ENCODE measurements around the gene GFY.
"Not testable (repeated sequence)": the region's sequence is repeated elsewhere in the genome, so short reads cannot be mapped to it uniquely, and the experiment has no call there.

Gene GFY

GRCh38 chr19:49439836-49440235 is 14.6 kb downstream of the GFY start:
- intact Hi-C loops (cut with DNase I) = loop anchor here (5.0 to 10.0 kb wide), 2 partner anchors 48 to 215 kb away; no protein-coding TSS in a partner anchor
- no peak for DNase-seq

DNA sequence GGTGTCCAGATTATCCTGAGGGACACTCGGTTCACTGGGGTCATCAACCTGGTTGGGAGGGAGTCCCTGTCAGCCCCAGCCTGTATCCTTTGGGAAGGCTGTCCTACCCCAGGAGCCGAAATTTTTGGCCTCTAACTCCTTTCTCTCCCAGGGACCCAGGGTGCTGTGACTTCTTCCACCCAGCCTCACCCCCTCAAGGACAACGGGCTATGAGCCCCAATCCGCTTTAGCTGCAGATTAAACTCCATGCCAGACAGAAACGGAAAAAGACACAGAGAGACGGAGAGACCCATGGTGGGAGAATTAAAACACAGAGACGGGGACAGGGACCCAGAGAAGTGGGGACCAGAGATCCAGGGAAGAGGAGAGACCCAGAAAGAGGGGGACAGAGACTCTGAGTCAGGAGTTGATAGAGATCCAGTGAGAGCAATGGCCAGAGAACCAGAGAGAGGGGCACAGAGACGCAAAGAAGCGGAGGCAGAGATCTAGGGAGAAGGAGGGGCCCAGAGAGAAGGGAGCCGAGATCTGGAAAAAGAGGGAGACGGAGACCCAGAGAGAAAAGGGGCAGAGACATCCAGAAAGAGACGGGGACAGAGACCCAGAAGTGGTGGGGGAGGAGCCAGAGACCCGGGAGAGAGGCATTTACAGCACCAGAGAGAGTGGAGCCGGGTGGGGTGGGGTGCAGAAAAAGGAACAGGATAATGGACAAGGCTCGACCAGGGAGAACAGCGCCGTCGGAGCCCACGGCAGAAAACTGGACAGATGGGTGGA is 15.4 kb downstream of the GFY start:
- no peak for DNase-seq
- intact Hi-C loops (cut with DNase I) = loop anchor here (5.0 to 10.0 kb wide), 2 partner anchors 48 to 216 kb away; no protein-coding TSS in a partner anchor

GRCh38 chr19:49441210-49441959 is 16.2 kb downstream of the GFY start, which contains the start of gene SLC17A7:
Gene SLC17A7 (minus strand): TSS chr19:49441527. CDS start chr19:49441379, 148 bp downstream.
- intact Hi-C loops (cut with DNase I) = loop anchor here (5.0 to 10.0 kb wide), 2 partner anchors 49 to 217 kb away; no protein-coding TSS in a partner anchor
- no peak for DNase-seq

DNA sequence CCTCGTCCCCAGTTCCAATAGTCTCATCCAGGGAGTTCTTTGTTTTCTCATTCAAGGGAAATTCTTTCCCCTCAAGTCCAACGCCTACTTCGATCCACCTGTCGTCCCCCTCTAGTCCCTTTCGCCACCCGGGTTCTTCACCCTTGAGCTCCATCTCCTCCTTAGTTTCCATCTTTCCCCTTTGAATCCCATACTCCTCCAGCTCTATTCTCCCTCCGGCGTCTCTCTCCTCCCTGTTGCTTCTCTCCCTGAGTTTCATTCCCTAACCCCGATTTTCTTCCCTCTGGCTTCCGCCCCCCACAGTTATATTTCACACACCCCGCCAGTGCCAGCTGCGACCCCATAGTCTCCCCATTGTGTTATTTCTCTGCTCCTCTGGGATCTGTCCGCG is 16.8 kb downstream of the GFY start:
- DNase-seq = no peak
- intact Hi-C loops (cut with DNase I) = loop anchor here (5.0 to 10.0 kb wide), 2 partner anchors 50 to 217 kb away; no protein-coding TSS in a partner anchor

DNA sequence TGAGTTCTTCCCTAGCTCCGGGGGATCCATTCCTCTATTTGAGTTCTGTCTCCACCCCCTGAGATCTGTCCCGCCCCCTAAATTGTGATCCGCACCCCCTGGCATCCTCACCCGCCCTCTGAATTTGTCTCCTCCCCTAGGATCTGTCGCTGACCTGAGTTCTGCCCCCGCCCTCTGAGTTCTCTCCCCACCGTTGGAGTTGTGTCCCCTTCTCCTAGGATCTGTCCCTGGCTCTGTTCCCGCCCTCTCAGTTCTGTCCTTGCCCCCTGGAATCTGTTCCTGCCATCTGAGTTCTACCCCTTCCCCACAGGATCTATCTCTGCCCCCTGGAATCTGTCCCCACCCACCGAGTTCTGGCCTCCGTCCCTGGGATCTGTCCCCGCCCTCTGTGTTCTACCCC is 17.2 kb downstream of the GFY start:
- intact Hi-C loops (cut with DNase I) = loop anchor here (5.0 to 10.0 kb wide), 2 partner anchors 50 to 218 kb away; no protein-coding TSS in a partner anchor
- DNase-seq = no peak

DNA sequence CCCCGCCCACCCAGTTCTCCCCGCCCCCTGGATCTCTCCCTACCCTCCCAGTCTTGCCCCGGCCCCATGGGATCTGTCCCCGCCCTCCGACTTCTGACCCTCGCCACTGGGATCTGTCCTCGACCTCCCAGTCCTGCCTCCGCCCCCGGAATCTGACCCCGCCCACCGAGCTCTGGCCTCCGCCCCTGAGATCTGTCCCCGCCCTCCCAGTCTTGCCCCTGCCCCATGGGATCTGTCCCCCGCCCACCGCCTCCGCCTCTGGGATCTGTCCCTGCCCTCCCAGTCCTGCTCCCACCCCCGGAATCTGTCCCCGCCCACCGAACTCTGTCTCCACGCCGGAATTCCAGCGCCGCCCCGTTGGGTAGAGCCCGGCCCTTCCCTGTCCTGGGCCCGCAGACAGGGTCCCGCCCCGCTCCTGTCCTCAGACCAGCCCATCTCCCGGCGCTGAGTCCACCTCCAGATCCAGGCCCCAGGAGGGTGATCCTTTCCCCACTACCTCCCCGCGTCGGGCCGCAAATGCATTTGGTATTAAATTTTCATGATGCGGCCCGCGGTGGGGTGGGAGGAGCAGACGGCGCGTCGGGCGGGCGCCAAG is 17.7 kb downstream of the GFY start:
- peak in 38 of 42 donors; percentile 8 to 70 (median 32) for DNase-seq
- intact Hi-C loops (cut with DNase I) = loop anchor here (5.0 to 10.0 kb wide), 2 partner anchors 51 to 218 kb away; no protein-coding TSS in a partner anchor

DNA sequence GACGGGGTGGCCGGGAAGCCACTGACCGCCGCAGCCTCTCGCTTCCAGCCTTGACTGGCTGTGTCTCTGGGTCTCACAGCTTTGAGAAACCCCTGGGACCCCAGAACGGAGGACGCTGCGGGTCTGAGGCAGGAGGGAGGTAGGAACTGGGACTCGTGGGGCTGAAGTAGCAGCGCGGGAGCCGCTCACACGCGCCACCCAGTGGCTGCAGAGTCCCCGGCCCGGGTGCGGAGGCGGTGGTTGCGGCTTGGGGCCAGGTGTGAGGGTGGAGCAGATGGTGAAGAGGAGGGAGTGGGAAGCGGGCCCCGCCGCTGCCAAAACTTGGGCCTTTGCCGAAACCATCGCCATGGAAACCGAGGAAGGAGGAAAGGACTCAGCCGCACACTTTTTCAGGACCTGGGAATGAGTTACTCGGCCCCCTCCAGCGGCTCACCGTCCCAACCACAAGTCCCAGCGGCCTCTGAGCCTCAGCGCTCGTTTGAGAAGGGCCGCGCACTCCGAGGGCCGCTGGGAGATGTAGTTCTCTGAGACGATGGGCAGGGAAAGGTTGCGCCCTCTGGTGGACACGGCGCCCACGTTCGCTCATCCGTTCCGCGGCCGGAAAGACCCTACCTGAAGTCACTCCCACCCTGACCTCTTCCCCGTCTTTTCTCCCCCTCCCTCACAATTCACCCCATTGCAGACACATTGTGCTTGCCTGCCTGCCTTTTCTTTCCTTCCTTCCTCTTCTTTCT is 18.3 kb downstream of the GFY start:
- DNase-seq = peak; percentile 90 to 98 (median 95)
- intact Hi-C loops (cut with DNase I) = loop anchor here (5.0 to 10.0 kb wide), 2 partner anchors 51 to 219 kb away; no protein-coding TSS in a partner anchor

- not testable (repeated sequence) for DNase-seq
- intact Hi-C loops (cut with DNase I) = loop anchor here (5.0 to 10.0 kb wide), 2 partner anchors 52 to 219 kb away; no protein-coding TSS in a partner anchor
Observed at GRCh38 chr19:49444100-49444700, 19.0 kb downstream of the GFY start.

DNA sequence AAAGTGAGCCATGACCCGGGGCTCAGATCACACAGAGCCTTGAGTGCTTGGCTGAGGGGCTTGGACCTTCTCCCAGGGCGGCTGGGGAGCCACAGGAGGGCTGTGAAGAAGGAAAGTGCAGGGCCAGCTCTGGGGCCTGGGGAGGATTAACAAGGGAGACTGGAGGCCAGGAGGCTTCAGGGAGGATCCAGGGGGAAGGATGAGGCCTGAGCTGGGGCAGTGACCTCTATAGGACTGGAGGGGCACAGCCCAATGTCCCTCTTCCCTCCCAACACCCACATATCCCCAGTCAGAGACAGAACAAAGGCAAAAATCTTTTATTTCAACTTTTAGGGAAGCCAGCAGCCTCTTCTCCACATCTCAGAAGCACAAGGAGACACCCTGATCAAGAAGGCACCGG is 20.8 kb downstream of the GFY start:
- no peak for DNase-seq
- intact Hi-C loops (cut with DNase I) = loop anchor here (10.0 kb wide), 1 partner anchor 221 kb away; no protein-coding TSS in a partner anchor

- DNase-seq = peak in 1 of 42 donors; percentile 9
- intact Hi-C loops (cut with DNase I) = loop anchor here (10.0 kb wide), 1 partner anchor 223 kb away; no protein-coding TSS in a partner anchor
Observed at GRCh38 chr19:49447485-49448431, 22.6 kb downstream of the GFY start.

- intact Hi-C loops (cut with DNase I) = loop anchor here (10.0 kb wide), 1 partner anchor 224 kb away; no protein-coding TSS in a partner anchor
- no peak for DNase-seq
Observed at GRCh38 chr19:49448432-49448786, 23.2 kb downstream of the GFY start.

GRCh38 chr19:49450405-49450804 is 25.2 kb downstream of the GFY start:
- intact Hi-C loops (cut with DNase I) = no loop called here

GRCh38 chr19:49451430-49452181 is 26.4 kb downstream of the GFY start, which contains the start of gene PIH1D1:
Gene PIH1D1 (minus strand): TSS chr19:49451814. CDS start chr19:49451574, 240 bp downstream.
- intact Hi-C loops (cut with DNase I) = no loop called here

More at GRCh38 chr19:49450405-49450804, 25.2 kb downstream of the GFY start:
- DNase-seq = no peak

DNA sequence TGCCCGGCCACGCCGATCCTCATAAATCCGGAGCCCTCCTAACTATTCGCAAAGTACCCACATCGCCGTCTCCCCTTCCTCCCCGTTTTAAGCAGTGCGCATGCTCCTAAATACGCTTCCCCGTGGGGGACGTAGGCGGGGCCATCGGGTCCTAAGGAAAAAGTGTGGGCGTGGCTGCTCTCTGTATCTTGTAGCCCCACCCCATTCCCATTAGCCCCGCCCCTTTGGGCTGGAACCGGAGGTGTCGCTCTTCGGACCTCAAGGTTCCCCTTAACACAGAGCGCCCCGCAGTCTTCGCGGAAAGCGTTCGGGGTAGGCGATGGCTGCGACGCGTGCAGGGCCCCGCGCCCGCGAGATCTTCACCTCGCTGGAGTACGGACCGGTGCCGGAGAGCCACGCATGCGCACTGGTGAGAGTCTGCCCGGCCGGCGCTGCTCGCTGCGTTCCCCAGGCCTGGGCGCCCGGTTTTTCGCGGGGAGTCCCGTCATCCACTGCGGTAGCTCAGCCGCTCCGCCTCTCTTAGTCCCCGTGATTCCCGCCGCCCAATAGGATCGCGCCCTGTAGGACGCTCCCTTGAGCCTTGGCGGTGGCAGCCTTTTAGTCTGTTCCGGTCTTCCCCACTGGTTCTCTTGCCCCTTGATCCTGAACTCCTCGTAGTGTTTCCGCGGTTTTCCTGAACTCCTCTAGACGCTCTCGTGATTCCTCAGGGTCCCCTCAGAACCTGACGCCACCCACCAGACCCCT is 28.0 kb downstream of the GFY start, which contains the start of gene ALDH16A1:
Gene ALDH16A1, plus strand, starts transcription at position 213 of the 744 bp plus-strand sequence. Its CDS starts 107 bp downstream, at position 320.
- peak; percentile 98 to 100 (median 99) for DNase-seq
- intact Hi-C loops (cut with DNase I) = no loop called here

More at GRCh38 chr19:49451430-49452181, 26.4 kb downstream of the GFY start, which contains the start of gene PIH1D1:
- DNase-seq = peak; percentile 86 to 99 (median 97)

DNA sequence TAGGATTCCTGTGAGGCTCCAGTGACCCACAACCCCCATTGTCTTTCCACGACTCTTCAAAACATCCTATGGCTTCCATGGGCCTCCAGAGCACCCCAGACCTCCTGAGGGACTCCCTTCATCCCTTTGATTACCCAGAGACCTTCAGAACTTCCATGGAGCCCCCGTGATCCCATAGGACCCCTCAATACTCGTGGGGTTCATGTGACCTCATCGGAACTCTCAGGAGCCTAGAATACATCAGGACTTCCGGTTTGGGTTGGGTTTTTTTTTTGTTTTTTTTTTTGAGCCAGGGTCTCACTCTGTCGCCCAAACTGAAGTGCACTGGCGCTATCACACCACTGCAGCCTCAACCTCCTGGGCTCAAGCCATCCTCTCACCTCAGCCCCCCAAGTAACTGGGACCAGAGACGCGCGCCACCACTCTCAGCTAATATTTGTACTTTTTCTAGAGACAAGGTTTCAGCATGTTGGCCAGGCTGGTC is 28.6 kb downstream of the GFY start:
- DNase-seq = no peak
- intact Hi-C loops (cut with DNase I) = no loop called here
